Stomach (tissue), 4 donors: ENCODE measurements around the gene NOBOX.

Source experiments
- CTCF ChIP-seq, 7 experiments: fragments of 450-650 bp in 4 of 7; fragments of 200-600 bp in 3 of 7; sonication (generic) in 3 of 7; IDR thresholded peaks; one replicate each; pipeline ENCODE4 v1.5.1; 2016 to 2019; ENCODE audit warnings: antibody characterized with exemption in 7 of 7, control low read depth in 2 of 7, mild to moderate bottlenecking in 1 of 7
- EP300 ChIP-seq: sonication (generic); formaldehyde crosslinking; IDR thresholded peaks from one replicate; pipeline ENCODE4 v1.6.1; 2017; ENCODE audit warnings: antibody characterized with exemption
- POLR2A ChIP-seq, 4 donors: fragments of 450-650 bp; IDR thresholded peaks; one replicate each; pipeline ENCODE4 v1.6.1; 2016; ENCODE audit warnings: antibody characterized with exemption in 4 of 4, control low read depth in 2 of 4, mild to moderate bottlenecking in 1 of 4, moderate library complexity in 1 of 4
- POLR2AphosphoS5 ChIP-seq, 3 donors: sonication (generic); formaldehyde crosslinking; IDR thresholded peaks; one replicate each; pipeline ENCODE4 v1.6.1; 2016; ENCODE audit warnings: antibody characterized with exemption in 3 of 3

DNA sequence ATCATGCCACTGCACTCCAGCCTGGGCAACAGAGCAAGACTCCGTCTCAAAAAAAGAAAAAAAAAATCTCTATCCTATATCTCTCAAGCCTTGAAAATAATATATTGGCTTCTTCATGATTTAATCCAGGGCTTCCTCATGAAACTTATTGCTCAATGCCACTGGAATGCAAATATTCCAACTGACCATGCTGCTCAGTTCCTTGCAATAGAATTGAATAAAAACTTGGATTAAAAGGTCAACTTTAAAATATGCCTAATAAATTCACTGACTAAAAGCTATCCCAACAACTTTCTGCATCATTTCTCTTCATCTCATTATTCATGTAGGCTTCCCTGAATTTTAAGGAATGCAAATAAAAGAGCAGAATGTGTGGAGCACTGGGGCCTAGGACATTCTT, 42.1 kb upstream of the NOBOX start:
- TF ChIP-seq POLR2A (IDR thresholded peaks at IDR 0.05) = no peak
- no peak for TF ChIP-seq CTCF (IDR thresholded peaks at IDR 0.05)
- no peak for TF ChIP-seq POLR2AphosphoS5 (IDR thresholded peaks at IDR 0.05)
- no peak for TF ChIP-seq EP300
